Adrenal gland (tissue), 12 donors: ENCODE results near the gene ITPA. TPM values are rescaled to one million over a fixed set of nuclear protein-coding genes. Genes with fewer than 3 reads are reported as not detected.

Source experiments
- DNase-seq, 7 donors: peaks; one replicate each; pipeline ENCODE4 v3.0.0-alpha.2; 2019 to 2020
- H3K27ac ChIP-seq, 5 donors: fragments of 200-600 bp; sonication (generic) in 4 of 5; 1 replicate in 3 of 5; 2 replicates in 2 of 5; pipeline versions ENCODE4 v1.5.1 to v1.8.0; 2016 to 2020; ENCODE audit warnings: mild to moderate bottlenecking in 1 of 5
- H3K27me3 ChIP-seq: fragments of 200-600 bp; 2 replicates; pipeline ENCODE4 v1.8.0; 2021
- H3K36me3 ChIP-seq, 2 donors: fragments of 200-600 bp; replicated peaks in 1 of 2; 1 replicate in 1 of 2; 2 replicates in 1 of 2; pipeline versions ENCODE4 v1.5.1 to v1.8.0; 2018 to 2022
- H3K4me1 ChIP-seq, 2 donors: fragments of 200-600 bp; replicated peaks in 1 of 2; 1 replicate in 1 of 2; 2 replicates in 1 of 2; pipeline versions ENCODE4 v1.5.1 to v1.8.0; 2018 to 2021
- H3K4me3 ChIP-seq, 4 donors: fragments of 200-600 bp; sonication (generic) in 3 of 4; one replicate each; pipeline ENCODE4 v1.5.1; 2016 to 2018
- H3K9me3 ChIP-seq, 3 donors: fragments of 200-600 bp; sonication (generic) in 1 of 3; replicated peaks in 1 of 3; 1 replicate in 2 of 3; 2 replicates in 1 of 3; pipeline versions ENCODE4 v1.5.1 to v1.8.0; 2016 to 2021
- CTCF ChIP-seq, 6 experiments: fragments of 450-650 bp in 4 of 6; fragments of 200-600 bp in 2 of 6; sonication (generic) in 1 of 6; IDR thresholded peaks; 1 replicate in 5 of 6; 2 replicates in 1 of 6; pipeline versions ENCODE4 v1.5.1 to v1.8.0; 2016 to 2021; ENCODE audit warnings: antibody characterized with exemption in 6 of 6, mild to moderate bottlenecking in 2 of 6, moderate library complexity in 1 of 6
- POLR2A ChIP-seq, 2 donors: fragments of 450-650 bp; IDR thresholded peaks; one replicate each; pipeline ENCODE4 v1.6.1; 2017; ENCODE audit warnings: antibody characterized with exemption in 2 of 2, mild to moderate bottlenecking in 2 of 2, moderate library complexity in 1 of 2
- WGBS, 4 donors: extraction: QIAGEN DNeasy Blood & Tissue Kit in 2 of 4; methylation state at CpG; one replicate each; pipeline versions ENCODE4 v1.1.5 to v1.1.7; 2013 to 2017; 5-methylcytosine and 5-hydroxymethylcytosine counted together
- intact Hi-C, 2 donors: fragments of 100-400 bp; cut with DNase I; formaldehyde crosslinking; loops; one replicate each; pipeline versions ENCODE4 v1.14.1 to v1.15.0; 2022 to 2023
- polyA plus RNA-seq, 3 donors: library from polyadenylated mRNA; stranded (reverse); fragments of 200-250 nt in 2 of 3; fragments of 350-450 nt in 1 of 3; fragmentation: Illumina TruSeq in 1 of 3; extraction: RNeasy Lipid Tissue Mini Kit (QIAGEN cat#74804) in 1 of 3; gene quantifications; one replicate each; pipeline ENCODE4 v1.2.3, GENCODE V29; 2013 to 2014
- total RNA-seq, 9 donors: library from RNA; depleted of rRNA in 4 of 9; stranded (reverse); fragments of >200 nt in 4 of 9; fragments of 120-200 nt in 1 of 9; fragmentation: NEBNext Ultra II Directional in 1 of 9; extraction: Animal tissue kit (Norgen Biotek cat#: 25700) in 1 of 9; gene quantifications; one replicate each; pipeline versions ENCODE4 v1.1.0 to v1.2.4, GENCODE V29; 2013 to 2023
- donor health status: healthy with polysubstance abuse.
- donor health status: Bipolar disorder and iron deficiency.
- donor health status: DM: yes; HTN: yes; CAD: no.
- donor health status: DM: no; HTN: no; CAD: no.
- donor health status: DM: no; HTN: no; CAD: no.
- donor health status: DM: yes; HTN: yes; CAD: no.

Gene ITPA
- total and polyA plus RNA-seq, 12 donors = 29.3 to 182 (median 62.5) TPM

DNA sequence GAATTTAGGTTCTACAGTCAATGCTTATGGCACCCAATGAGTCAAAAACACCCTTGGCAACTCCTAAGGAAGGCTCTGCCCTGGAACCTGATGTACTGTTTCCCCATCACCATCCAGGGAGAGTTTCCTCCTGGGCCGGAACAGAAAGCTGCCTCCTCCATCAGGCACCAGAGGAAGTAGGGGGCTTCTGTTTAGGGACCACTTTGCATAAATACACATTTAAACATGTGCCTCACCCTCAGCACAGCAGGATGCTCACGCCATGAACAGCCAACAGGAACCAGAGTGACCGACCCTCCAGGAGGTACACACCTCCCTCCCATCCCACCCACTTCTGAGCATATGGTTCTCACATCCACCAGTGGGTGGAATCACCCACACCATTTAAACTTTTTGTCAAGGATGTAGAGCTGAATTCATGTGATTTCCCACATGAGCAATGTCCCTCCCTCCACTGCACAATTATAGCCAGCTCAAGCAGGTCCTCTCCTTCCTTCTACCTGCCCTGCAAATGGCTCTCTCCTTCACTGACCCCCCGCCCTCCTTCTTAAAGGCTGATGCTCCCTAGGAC, 19.7 kb upstream of the ITPA start:
- no peak for TF ChIP-seq CTCF (IDR thresholded peaks at IDR 0.05)
- TF ChIP-seq POLR2A (IDR thresholded peaks at IDR 0.05) = no peak
- H3K36me3 ChIP-seq = peaks cover 0 to 51% of the 10 kb centered on the region in 2 donors
- no peaks in the 10 kb centered on the region for H3K9me3 ChIP-seq
- WGBS, 4 donors = 89 to 92% (median 90%) methylated on average over 4 of the region's 4 CpGs
- H3K27ac ChIP-seq = no peak overlapping the region
- no peaks in the 10 kb centered on the region for H3K27me3 ChIP-seq
- H3K4me3 ChIP-seq = no peak overlapping the region
- intact Hi-C loops = no loop called here
- no peaks in the 10 kb centered on the region for H3K4me1 ChIP-seq
- no peak for DNase-seq

- Histone ChIP-seq H3K4me3 (no peak overlapping the region), H3K36me3 (peaks cover 0 to 62% of the 10 kb centered on the region in 2 donors), H3K4me1 (no peaks in the 10 kb centered on the region), H3K27ac (no peak overlapping the region), H3K9me3 (no peaks in the 10 kb centered on the region), H3K27me3 (no peaks in the 10 kb centered on the region)
- TF ChIP-seq POLR2A (IDR thresholded peaks at IDR 0.05) (no peak), CTCF (IDR thresholded peaks at IDR 0.05) (no peak)
- no peak for DNase-seq
- intact Hi-C loops = no loop called here
- WGBS, 4 donors = 79 to 94% (median 92%) methylated on average over 3 to 14 of the region's 14 CpGs
These were observed 18.6 kb upstream of the ITPA start for GRCh38 chr20:3190681-3191111.

DNA sequence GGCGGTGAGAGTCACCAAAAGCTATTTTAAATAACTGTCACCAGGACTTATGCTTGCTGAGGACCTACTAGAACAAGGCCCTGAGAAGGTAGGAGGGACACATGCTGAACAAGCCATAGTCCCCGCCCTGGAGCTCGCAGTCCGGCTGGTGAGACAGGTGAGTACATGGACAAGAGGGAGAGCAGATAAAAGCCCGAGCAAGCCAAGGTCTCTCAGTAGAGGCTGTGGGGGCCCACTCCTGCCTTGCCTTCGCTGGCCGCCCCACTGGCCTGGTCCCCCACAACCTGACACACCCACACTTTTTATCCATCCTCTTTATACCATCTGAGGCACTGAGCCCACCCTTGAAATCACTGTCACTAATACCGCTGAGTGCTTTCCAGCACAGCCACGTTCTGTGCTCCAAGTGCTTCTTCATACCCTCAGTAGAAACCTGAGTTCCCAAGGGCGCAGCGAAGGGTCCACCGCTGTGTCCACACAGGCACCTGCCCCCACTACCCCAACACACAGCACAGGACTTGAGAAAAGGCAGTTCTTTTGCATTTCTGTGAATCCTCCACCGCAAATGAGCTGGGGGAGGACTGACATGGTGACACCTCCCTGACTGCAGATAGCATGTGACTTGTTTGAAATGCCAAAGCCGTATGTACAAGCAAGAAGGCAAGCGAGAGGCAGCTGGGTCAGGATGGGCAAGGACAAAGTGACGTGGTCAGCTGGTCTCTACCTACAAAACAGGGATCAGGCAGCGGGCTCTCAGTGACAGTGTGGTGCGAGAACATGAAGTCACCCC, 16.9 kb upstream of the ITPA start:
- no peak for DNase-seq
- H3K27ac ChIP-seq = no peak overlapping the region
- no peaks in the 10 kb centered on the region for H3K27me3 ChIP-seq
- no peak overlapping the region for H3K4me3 ChIP-seq
- H3K4me1 ChIP-seq = no peaks in the 10 kb centered on the region
- 89 to 93% (median 92%) methylated on average over 18 of the region's 18 CpGs for WGBS, 4 donors
- TF ChIP-seq CTCF (IDR thresholded peaks at IDR 0.05) (no peak), POLR2A (IDR thresholded peaks at IDR 0.05) (no peak)
- peaks cover 0 to 76% of the 10 kb centered on the region in 2 donors for H3K36me3 ChIP-seq
- H3K9me3 ChIP-seq = no peaks in the 10 kb centered on the region
- intact Hi-C loops = no loop called here

DNA sequence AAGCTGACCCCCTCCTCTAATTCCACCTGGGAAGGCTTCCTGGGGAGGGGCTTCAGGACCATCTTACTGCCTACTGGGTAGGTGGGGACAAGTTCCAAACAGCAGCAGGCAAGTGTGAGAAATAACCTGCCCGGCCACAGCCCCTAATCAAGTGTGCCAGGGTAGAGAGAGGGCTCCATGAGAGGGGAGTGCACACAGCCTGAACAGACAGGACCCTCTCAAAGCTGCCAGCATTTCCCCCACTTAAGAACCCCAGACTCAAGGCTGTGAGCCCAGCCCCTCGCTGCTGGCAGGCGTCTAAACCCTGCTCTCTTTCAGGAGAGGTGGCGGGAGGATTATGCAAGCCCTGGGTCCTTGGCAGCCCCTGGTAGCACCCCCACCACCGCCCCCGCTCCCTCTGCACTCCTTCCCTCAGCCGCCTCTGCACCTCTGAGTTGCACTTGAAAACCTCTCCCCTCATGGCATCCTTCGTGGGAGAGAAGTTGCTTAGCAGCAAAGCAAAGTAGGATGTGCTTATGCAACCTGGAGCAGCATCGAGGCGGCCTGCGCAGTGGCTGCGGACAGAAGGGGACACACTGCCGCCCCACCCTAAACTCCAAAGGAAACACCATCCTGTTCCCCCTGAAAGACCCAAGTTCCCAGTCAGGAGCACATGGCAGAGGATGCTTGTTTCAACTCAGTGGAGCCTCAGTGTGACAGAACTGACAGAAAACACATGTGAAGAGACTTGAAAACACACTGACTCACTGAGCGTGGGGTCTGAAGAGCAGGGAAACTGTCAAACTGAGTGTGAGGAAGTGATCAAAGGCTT, 15.3 kb upstream of the ITPA start:
- Histone ChIP-seq H3K4me3 (no peak overlapping the region), H3K4me1 (no peaks in the 10 kb centered on the region), H3K27ac (no peak overlapping the region), H3K36me3 (peaks cover 0 to 84% of the 10 kb centered on the region in 2 donors), H3K9me3 (no peaks in the 10 kb centered on the region), H3K27me3 (no peaks in the 10 kb centered on the region)
- 93 to 97% (median 95%) methylated on average over 9 to 14 of the region's 14 CpGs for whole genome bisulfite sequencing, 4 donors
- TF ChIP-seq POLR2A (IDR thresholded peaks at IDR 0.05) = no peak
- no peak for TF ChIP-seq CTCF (IDR thresholded peaks at IDR 0.05)
- intact Hi-C loops = no loop called here
- DNase-seq = no peak
